Measurements from ENCODE around the gene PHF14. TPM values are rescaled to one million over a fixed set of nuclear protein-coding genes. Genes with fewer than 3 reads are reported as not detected.

PHF14 gene
- total RNA-seq, 1 donor from 2014 or later: 50.4 TPM

DNA sequence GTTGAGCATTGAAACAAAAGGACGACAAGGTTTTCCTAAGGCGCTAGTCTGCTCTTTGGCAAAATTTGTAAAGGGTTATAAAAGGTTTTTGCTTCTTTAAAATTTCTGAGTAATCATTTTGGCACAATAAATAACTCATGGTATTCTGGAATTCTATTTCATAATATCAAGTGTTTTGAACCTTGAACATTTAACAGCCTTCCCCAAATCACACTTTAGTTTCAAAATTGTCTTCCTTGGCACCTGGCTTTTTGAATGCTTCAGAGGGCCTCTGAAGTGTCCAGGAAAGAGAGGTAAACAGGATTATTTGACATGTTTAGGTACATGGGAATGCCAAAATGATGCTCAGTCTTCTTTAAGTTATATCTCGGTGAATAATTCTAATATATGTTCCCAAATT lies 220.8 kb downstream of the PHF14 start:
- peaks cover 18% of the 10 kb centered on the region for H3K4me1 Mint-ChIP-seq (ENCODE audit: unreplicated experiment)
- no peak overlapping the region for H3K27ac Mint-ChIP-seq (ENCODE audit: unreplicated experiment)
- no peaks in the 10 kb centered on the region for H3K9me3 Mint-ChIP-seq (ENCODE audit: unreplicated experiment)
- peaks cover 2% of the 10 kb centered on the region for H3K27me3 Mint-ChIP-seq (ENCODE audit: unreplicated experiment)
- H3K36me3 Mint-ChIP-seq (ENCODE audit: low read depth, unreplicated experiment): no peaks in the 10 kb centered on the region
- TF ChIP-seq, protein P1, sequence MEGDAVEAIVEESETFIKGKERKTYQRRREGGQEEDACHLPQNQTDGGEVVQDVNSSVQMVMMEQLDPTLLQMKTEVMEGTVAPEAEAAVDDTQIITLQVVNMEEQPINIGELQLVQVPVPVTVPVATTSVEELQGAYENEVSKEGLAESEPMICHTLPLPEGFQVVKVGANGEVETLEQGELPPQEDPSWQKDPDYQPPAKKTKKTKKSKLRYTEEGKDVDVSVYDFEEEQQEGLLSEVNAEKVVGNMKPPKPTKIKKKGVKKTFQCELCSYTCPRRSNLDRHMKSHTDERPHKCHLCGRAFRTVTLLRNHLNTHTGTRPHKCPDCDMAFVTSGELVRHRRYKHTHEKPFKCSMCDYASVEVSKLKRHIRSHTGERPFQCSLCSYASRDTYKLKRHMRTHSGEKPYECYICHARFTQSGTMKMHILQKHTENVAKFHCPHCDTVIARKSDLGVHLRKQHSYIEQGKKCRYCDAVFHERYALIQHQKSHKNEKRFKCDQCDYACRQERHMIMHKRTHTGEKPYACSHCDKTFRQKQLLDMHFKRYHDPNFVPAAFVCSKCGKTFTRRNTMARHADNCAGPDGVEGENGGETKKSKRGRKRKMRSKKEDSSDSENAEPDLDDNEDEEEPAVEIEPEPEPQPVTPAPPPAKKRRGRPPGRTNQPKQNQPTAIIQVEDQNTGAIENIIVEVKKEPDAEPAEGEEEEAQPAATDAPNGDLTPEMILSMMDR (IDR thresholded peaks at IDR 0.05; ENCODE audit: unreplicated experiment): no peak
- no peak for DNase-seq (ENCODE audit: low spot score)
- no peak overlapping the region for H3K4me3 Mint-ChIP-seq (ENCODE audit: unreplicated experiment)

DNA sequence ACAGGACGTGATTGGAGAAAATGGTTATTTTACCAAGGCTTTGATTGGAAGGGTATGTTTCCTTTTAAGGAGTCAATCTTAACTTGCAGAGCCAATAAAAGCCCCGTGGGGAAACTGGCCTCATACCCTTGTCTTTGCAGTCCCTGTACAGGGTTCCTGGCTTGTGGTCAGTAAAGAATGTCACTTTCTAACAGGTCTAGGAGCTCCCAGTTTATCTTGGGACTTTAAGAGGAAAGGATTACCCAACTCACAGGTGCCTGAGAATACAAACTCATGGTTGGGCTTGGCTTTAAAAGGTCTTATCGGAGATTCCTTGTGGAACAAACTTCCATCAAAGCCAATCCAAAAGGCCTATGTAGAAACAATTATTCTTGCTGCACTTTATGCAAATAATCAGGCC lies 221.8 kb downstream of the PHF14 start:
- DNase-seq (ENCODE audit: low spot score): no peak
- no peak overlapping the region for H3K27ac Mint-ChIP-seq (ENCODE audit: unreplicated experiment)
- peaks cover 4% of the 10 kb centered on the region for H3K27me3 Mint-ChIP-seq (ENCODE audit: unreplicated experiment)
- no peak overlapping the region for H3K4me3 Mint-ChIP-seq (ENCODE audit: unreplicated experiment)
- TF ChIP-seq, protein P1 (IDR thresholded peaks at IDR 0.05; ENCODE audit: unreplicated experiment): no peak
- H3K4me1 Mint-ChIP-seq (ENCODE audit: unreplicated experiment): peaks cover 18% of the 10 kb centered on the region
- peaks cover 4% of the 10 kb centered on the region for H3K9me3 Mint-ChIP-seq (ENCODE audit: unreplicated experiment)
- H3K36me3 Mint-ChIP-seq (ENCODE audit: low read depth, unreplicated experiment): no peaks in the 10 kb centered on the region

DNA sequence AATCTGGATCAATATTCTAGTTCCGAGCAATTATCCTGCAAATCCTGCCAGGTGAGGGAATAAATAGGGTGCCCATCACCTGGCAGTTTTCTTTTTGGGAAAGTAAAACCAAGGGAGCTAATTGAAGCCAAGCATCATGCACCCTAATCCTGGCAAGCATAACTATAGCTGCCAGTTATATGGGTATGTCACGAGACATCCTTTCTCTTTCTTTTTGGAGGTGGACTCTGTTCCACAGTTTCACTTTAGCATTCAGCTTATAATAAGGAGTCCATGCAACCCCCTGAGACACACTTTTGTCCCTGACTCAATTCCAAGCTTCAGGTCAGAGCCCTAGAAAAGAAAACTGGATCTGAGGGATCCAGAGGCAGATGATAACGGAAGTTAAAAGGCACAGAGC lies 222.5 kb downstream of the PHF14 start:
- TF ChIP-seq, protein P1 (IDR thresholded peaks at IDR 0.05; ENCODE audit: unreplicated experiment): no peak
- no peak for DNase-seq (ENCODE audit: low spot score)
- Mint-ChIP-seq H3K4me1 (ENCODE audit: unreplicated experiment) (peaks cover 16% of the 10 kb centered on the region), H3K4me3 (ENCODE audit: unreplicated experiment) (no peak overlapping the region), H3K27ac (ENCODE audit: unreplicated experiment) (no peak overlapping the region), H3K36me3 (ENCODE audit: low read depth, unreplicated experiment) (no peaks in the 10 kb centered on the region), H3K27me3 (ENCODE audit: unreplicated experiment) (peaks cover 4% of the 10 kb centered on the region), H3K9me3 (ENCODE audit: unreplicated experiment) (peaks cover 4% of the 10 kb centered on the region)

DNA sequence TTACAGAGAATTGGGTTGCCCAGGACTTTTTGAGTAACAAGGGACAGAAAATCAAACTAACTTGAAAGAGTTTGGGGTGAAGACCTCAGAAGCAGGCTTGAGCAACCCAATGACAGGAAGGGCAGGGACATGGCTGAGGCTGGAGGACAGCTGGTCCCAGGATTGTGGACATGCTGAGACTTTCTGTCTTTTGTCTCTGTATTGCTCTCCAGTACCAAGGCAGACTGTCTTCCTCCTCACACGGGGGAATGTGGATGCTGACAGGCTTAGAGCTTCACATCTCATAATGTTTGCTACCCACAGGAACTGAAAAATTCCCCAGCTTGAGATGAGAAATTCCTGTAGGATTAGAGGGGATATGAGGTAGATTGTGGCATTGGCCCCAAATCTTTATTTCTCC lies 229.6 kb downstream of the PHF14 start:
- Mint-ChIP-seq H3K27ac (ENCODE audit: unreplicated experiment) (no peak overlapping the region), H3K36me3 (ENCODE audit: low read depth, unreplicated experiment) (no peaks in the 10 kb centered on the region), H3K27me3 (ENCODE audit: unreplicated experiment) (peaks cover 2% of the 10 kb centered on the region), H3K4me1 (ENCODE audit: unreplicated experiment) (peaks cover 29% of the 10 kb centered on the region), H3K9me3 (ENCODE audit: unreplicated experiment) (peaks cover 4% of the 10 kb centered on the region), H3K4me3 (ENCODE audit: unreplicated experiment) (no peak overlapping the region)
- TF ChIP-seq, protein P1 (IDR thresholded peaks at IDR 0.05; ENCODE audit: unreplicated experiment): no peak
- DNase-seq (ENCODE audit: low spot score): no peak

DNA sequence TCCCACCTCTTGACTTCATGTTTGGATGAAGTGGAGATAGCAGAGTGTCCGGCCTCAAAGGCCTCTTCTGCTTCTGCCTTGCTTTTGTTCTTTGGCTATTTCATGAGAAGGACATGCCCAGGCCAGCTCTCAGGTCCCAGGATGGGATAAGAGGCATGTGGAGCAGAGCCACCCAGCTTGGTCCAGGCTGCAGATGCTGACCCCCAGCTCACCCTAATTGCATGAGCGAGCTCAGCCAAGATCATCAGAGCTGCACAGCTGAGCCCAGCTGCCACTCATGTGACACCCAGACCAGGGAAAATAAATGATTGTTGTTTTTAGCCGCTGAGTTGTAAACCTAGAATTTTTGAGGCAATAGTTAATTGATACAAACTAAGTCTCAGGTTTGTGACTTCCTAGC lies 230.0 kb downstream of the PHF14 start:
- Mint-ChIP-seq H3K27me3 (ENCODE audit: unreplicated experiment) (peaks cover 2% of the 10 kb centered on the region), H3K27ac (ENCODE audit: unreplicated experiment) (no peak overlapping the region), H3K36me3 (ENCODE audit: low read depth, unreplicated experiment) (no peaks in the 10 kb centered on the region), H3K4me3 (ENCODE audit: unreplicated experiment) (no peak overlapping the region), H3K4me1 (ENCODE audit: unreplicated experiment) (peaks cover 33% of the 10 kb centered on the region), H3K9me3 (ENCODE audit: unreplicated experiment) (peaks cover 4% of the 10 kb centered on the region)
- no peak for DNase-seq (ENCODE audit: low spot score)
- TF ChIP-seq, protein P1 (IDR thresholded peaks at IDR 0.05; ENCODE audit: unreplicated experiment): no peak

All from endothelial cell (in vitro differentiated cells).